ENCODE results near the gene RIPOR3.

The RIPOR3 gene

GRCh38 chr20:50727792-50728485 is 36.6 kb upstream of the RIPOR3 start:
- Mint-ChIP-seq H3K36me3 (ENCODE audit: low read depth) (no peaks in the 10 kb centered on the region), H3K9me3 (no peaks in the 10 kb centered on the region), H3K27me3 (no peaks in the 10 kb centered on the region), H3K27ac (no peak overlapping the region), H3K4me1 (peaks cover 26% of the 10 kb centered on the region), H3K4me3 (no peak overlapping the region)
- ATAC-seq, result no peak
- no peak for DNase-seq

DNA sequence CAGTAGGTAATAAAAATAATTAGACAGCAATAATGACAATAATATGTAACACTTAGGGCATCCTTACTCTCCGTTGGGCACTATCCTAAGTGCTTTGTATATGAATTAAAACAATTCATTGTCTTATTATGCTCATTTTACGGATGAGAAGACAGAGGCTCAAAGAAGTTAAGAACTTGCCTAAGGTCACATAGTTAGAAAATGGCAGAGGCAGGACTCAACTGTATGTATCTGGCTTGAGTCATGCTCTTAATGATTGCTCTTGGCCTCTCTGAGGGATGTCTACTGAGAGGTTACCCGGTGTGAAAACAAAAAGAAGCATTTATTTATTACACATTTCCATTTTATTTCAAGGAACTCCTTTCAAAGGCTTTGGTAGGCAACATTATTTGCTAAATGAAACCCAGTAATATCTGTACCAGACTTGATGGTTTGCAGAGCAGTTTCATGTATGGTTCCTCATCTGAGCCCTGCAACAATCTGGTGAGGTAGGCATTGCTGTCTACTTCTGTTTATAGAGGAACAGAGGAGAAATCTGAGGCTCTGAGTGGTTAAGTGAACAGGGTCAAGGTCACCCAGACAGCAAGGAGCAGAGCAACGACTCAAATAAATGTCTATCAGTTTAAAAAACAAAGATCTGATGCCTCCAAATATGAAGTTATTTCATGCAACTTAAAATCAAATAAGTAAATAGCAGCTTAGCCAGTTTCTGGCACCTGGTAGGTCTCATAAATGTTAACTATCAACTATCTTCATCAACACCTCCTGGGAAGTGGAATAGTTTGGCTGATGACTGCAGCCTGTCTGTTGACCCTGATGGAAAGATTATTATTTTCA is 35.8 kb upstream of the RIPOR3 start:
- Mint-ChIP-seq H3K9me3 (no peaks in the 10 kb centered on the region), H3K27ac (no peak overlapping the region), H3K36me3 (ENCODE audit: low read depth) (no peaks in the 10 kb centered on the region), H3K27me3 (no peaks in the 10 kb centered on the region), H3K4me3 (no peak overlapping the region), H3K4me1 (peaks cover 18% of the 10 kb centered on the region)
- no peak for ATAC-seq
- no peak for DNase-seq

DNA sequence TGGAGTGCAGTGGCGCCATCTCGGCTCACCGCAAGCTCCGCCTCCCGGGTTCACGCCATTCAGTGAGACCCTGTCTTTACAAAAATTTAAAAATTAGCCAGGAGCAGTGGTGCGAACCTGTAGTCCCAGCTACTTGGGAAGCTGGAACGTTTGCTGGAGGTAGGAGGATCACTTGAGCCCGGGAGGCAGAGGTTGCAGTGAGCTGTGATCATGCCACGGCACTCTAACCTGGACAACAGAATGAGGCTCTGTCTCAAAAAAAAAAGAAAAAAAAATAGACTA is 34.3 kb upstream of the RIPOR3 start:
- Mint-ChIP-seq H3K36me3 (ENCODE audit: low read depth) (no peaks in the 10 kb centered on the region), H3K4me3 (no peak overlapping the region), H3K4me1 (peaks cover 15% of the 10 kb centered on the region), H3K27me3 (no peaks in the 10 kb centered on the region), H3K9me3 (no peaks in the 10 kb centered on the region), H3K27ac (no peak overlapping the region)
- ATAC-seq (no peak), DNase-seq (no peak)

- ATAC-seq (peak; percentile 99), DNase-seq (peak; percentile 75)
- no peak overlapping the region for H3K4me3 Mint-ChIP-seq
- H3K4me1 Mint-ChIP-seq, result peaks cover 11% of the 10 kb centered on the region
- H3K36me3 Mint-ChIP-seq (ENCODE audit: low read depth), result no peaks in the 10 kb centered on the region
- no peaks in the 10 kb centered on the region for H3K27me3 Mint-ChIP-seq
- no peaks in the 10 kb centered on the region for H3K9me3 Mint-ChIP-seq
- no peak overlapping the region for H3K27ac Mint-ChIP-seq
Measured at GRCh38 chr20:50724851-50725723, 33.7 kb upstream of the RIPOR3 start.

GRCh38 chr20:50724112-50724725 is 32.9 kb upstream of the RIPOR3 start:
- Mint-ChIP-seq H3K4me3 (no peak overlapping the region), H3K27me3 (no peaks in the 10 kb centered on the region), H3K36me3 (ENCODE audit: low read depth) (no peaks in the 10 kb centered on the region), H3K9me3 (no peaks in the 10 kb centered on the region), H3K27ac (no peak overlapping the region), H3K4me1 (peaks cover 12% of the 10 kb centered on the region)
- ATAC-seq, result no peak
- DNase-seq, result no peak

- H3K4me3 Mint-ChIP-seq, result no peak overlapping the region
- no peaks in the 10 kb centered on the region for H3K27me3 Mint-ChIP-seq
- no peak overlapping the region for H3K27ac Mint-ChIP-seq
- H3K9me3 Mint-ChIP-seq, result no peaks in the 10 kb centered on the region
- H3K36me3 Mint-ChIP-seq (ENCODE audit: low read depth), result no peaks in the 10 kb centered on the region
- peaks cover 12% of the 10 kb centered on the region for H3K4me1 Mint-ChIP-seq
- ATAC-seq, result no peak
- no peak for DNase-seq
Measured at GRCh38 chr20:50723672-50724071, 32.3 kb upstream of the RIPOR3 start.

DNA sequence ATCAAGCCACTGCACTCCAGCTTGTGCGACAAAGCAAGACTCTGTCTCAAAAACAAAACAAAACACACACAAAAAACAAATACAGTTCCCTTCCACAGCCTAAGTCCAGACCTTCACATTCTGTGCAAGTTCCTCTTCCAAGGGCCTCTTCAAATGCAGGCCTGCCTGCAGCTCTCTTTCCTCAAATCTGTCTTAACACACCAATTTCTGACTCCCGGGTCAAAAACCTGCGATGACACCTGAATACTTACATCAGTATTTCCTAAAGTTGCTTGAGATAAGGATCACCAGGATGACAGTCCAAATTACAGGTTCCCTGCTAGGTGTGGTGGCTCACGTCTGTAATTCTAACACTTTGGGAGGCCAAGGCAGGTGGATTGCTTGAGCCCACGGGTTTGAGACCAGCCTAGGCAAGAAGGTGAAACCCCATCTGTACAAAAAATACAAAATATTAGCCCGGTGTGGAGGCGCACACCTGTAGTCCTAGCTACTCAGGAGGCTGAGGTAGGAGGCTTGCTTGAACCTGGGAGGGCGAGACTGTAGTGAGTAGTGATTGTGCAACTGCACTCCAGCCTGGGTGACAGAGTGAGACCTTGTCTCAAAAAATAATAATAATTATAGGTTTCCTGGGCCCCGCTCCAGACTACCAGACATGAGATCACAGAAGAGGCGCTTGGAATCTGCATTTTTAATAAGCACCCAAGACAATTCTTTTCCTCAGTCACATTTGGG is 31.2 kb upstream of the RIPOR3 start:
- no peak for DNase-seq

DNA sequence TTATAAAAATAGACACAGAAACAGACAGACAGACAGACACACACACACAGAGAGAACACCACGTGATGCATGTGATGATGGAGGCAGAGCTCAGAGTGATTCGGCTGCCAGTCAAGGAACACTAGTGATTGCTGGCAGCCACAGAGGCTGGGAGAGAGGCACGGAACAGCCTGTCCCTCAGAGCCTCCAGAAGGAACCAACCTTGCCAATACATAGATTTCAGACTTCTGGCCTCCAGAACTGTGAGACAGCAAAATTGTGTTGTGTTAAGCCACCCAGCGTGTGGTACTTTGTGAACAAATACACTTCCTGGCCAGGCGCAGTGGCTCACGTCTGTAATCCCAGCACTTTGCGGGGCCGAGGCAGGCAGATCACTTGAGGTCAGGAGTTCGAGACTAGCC is 30.5 kb upstream of the RIPOR3 start:
- Mint-ChIP-seq H3K4me1 (peaks cover 8% of the 10 kb centered on the region), H3K9me3 (no peaks in the 10 kb centered on the region), H3K36me3 (ENCODE audit: low read depth) (no peaks in the 10 kb centered on the region), H3K27me3 (no peaks in the 10 kb centered on the region), H3K4me3 (no peak overlapping the region), H3K27ac (no peak overlapping the region)
- ATAC-seq (no peak), DNase-seq (no peak)

More for the DNA sequence above, 31.2 kb upstream of the RIPOR3 start:
- Mint-ChIP-seq H3K27ac (no peak overlapping the region), H3K4me1 (peaks cover 12% of the 10 kb centered on the region), H3K36me3 (ENCODE audit: low read depth) (no peaks in the 10 kb centered on the region), H3K27me3 (no peaks in the 10 kb centered on the region), H3K4me3 (no peak overlapping the region), H3K9me3 (no peaks in the 10 kb centered on the region)
- ATAC-seq, result no peak

- DNase-seq (no peak), ATAC-seq (no peak)
- Mint-ChIP-seq H3K36me3 (ENCODE audit: low read depth) (no peaks in the 10 kb centered on the region), H3K27me3 (peaks cover 3% of the 10 kb centered on the region), H3K4me3 (no peak overlapping the region), H3K27ac (no peak overlapping the region), H3K4me1 (peaks cover 2% of the 10 kb centered on the region), H3K9me3 (no peaks in the 10 kb centered on the region)
Measured at GRCh38 chr20:50720582-50720981, 29.2 kb upstream of the RIPOR3 start.

GRCh38 chr20:50720026-50720425 is 28.7 kb upstream of the RIPOR3 start:
- H3K4me3 Mint-ChIP-seq, result no peak overlapping the region
- H3K27ac Mint-ChIP-seq, result no peak overlapping the region
- peaks cover 3% of the 10 kb centered on the region for H3K27me3 Mint-ChIP-seq
- no peaks in the 10 kb centered on the region for H3K36me3 Mint-ChIP-seq (ENCODE audit: low read depth)
- H3K4me1 Mint-ChIP-seq, result peaks cover 2% of the 10 kb centered on the region
- ATAC-seq, result no peak
- no peaks in the 10 kb centered on the region for H3K9me3 Mint-ChIP-seq
- DNase-seq, result no peak

DNA sequence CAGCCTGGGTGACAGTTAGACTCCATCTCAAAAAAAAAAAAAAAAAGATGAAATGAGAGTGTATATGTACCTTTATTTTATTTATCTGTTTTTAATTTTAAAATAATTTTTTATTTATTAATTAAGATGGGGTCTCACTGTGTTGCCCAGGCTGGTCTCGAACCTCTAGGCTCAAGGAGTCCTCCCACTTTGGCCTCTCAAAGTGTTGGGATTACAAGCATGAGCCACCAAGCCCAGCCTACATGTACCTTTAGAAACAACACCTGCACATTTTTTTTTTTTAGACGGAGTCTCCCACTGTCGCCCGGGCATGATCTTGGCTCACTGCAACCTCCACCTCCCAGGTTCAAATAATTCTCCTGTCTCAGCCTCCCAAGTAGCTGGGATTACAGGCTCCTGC is 28.0 kb upstream of the RIPOR3 start:
- DNase-seq, result no peak
- no peak for ATAC-seq
- Mint-ChIP-seq H3K27ac (no peak overlapping the region), H3K36me3 (ENCODE audit: low read depth) (no peaks in the 10 kb centered on the region), H3K27me3 (peaks cover 3% of the 10 kb centered on the region), H3K4me3 (no peak overlapping the region), H3K4me1 (peaks cover 2% of the 10 kb centered on the region), H3K9me3 (no peaks in the 10 kb centered on the region)

GRCh38 chr20:50717974-50718761 is 26.8 kb upstream of the RIPOR3 start:
- Mint-ChIP-seq H3K9me3 (no peaks in the 10 kb centered on the region), H3K4me3 (no peak overlapping the region), H3K27ac (no peak overlapping the region), H3K27me3 (peaks cover 10% of the 10 kb centered on the region), H3K36me3 (ENCODE audit: low read depth) (no peaks in the 10 kb centered on the region), H3K4me1 (peaks cover 2% of the 10 kb centered on the region)
- DNase-seq (no peak), ATAC-seq (no peak)

DNA sequence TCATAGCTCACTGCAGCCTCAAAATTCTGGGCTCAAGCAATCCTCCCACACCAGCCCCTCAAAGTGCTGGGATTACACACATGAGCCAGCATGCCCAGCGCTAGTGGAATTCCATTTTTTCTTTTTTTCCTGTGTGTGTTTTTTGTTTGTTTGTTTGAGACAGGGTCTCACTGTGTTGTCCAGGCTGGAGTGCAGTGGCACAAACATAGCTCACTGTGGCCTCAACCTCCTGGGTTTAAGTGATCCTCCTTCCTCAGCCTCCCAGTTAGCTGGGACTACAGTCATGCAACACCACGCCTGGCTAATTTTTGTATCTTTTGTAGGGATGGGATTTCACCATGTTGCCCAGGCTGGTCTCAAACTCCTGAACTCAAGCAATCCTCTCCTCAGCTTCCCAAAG is 26.0 kb upstream of the RIPOR3 start:
- H3K9me3 Mint-ChIP-seq, result no peaks in the 10 kb centered on the region
- ATAC-seq, result no peak
- DNase-seq, result no peak
- H3K4me3 Mint-ChIP-seq, result no peak overlapping the region
- no peaks in the 10 kb centered on the region for H3K36me3 Mint-ChIP-seq (ENCODE audit: low read depth)
- H3K27me3 Mint-ChIP-seq, result peaks cover 11% of the 10 kb centered on the region
- peaks cover 2% of the 10 kb centered on the region for H3K4me1 Mint-ChIP-seq
- no peak overlapping the region for H3K27ac Mint-ChIP-seq

All from activated naive CD8-positive, alpha-beta T cell treated with anti-CD3 and anti-CD28 coated beads, Interleukin-2, amount 50 U/mL, for 24 hours (primary cell).